Body of pancreas (tissue), 4 donors: ENCODE measurements around the gene NTN5. TPM values are rescaled to one million over a fixed set of nuclear protein-coding genes. Genes with fewer than 3 reads are reported as not detected.

Experiments used
- ATAC-seq: fragments of 150-250 bp; one replicate; pipeline ENCODE4 v1.9.1; 2016
- DNase-seq, 4 donors: peaks; one replicate each; pipeline ENCODE4 v3.0.0-alpha.2; 2019
- H3K27ac ChIP-seq, 4 donors: fragments of 200-600 bp; sonication (generic); 1 replicate in 3 of 4; 2 replicates in 1 of 4; pipeline versions ENCODE4 v1.5.1 to v1.6.1; 2016 to 2019; ENCODE audit warnings: mild to moderate bottlenecking in 1 of 4, mixed read lengths in 1 of 4, moderate library complexity in 1 of 4
- H3K27me3 ChIP-seq, 2 donors: fragments of 200-600 bp; sonication (generic); one replicate each; pipeline ENCODE4 v1.6.0; 2016; ENCODE audit warnings: mild to moderate bottlenecking in 1 of 2
- H3K36me3 ChIP-seq, 2 donors: fragments of 200-600 bp; sonication (generic); replicated peaks in 1 of 2; 2 replicates each; pipeline ENCODE4 v1.5.1; 2016; ENCODE audit warnings: low read depth in 2 of 2; ENCODE audit not compliant: insufficient read depth in 1 of 2
- H3K4me1 ChIP-seq: fragments of 200-600 bp; sonication (generic); one replicate; pipeline ENCODE4 v1.6.0; 2016
- H3K4me3 ChIP-seq, 2 donors: fragments of 200-600 bp; sonication (generic); 1 replicate in 1 of 2; 2 replicates in 1 of 2; pipeline ENCODE4 v1.5.1; 2016 to 2019
- H3K9me3 ChIP-seq, 3 donors: fragments of 200-600 bp; sonication (generic); 1 replicate in 2 of 3; 2 replicates in 1 of 3; pipeline ENCODE4 v1.5.1; 2016
- CTCF ChIP-seq, 7 experiments: fragments of 450-650 bp in 4 of 7; fragments of 200-600 bp in 3 of 7; sonication (generic) in 3 of 7; IDR thresholded peaks; one replicate each; pipeline ENCODE4 v1.5.1; 2016 to 2019; ENCODE audit warnings: antibody characterized with exemption in 7 of 7
- POLR2A ChIP-seq, 3 donors: fragments of 450-650 bp; IDR thresholded peaks; one replicate each; pipeline ENCODE4 v1.6.1; 2016; ENCODE audit warnings: antibody characterized with exemption in 3 of 3, mild to moderate bottlenecking in 2 of 3
- WGBS, 2 donors: methylation state at CpG; one replicate each; pipeline ENCODE4 v1.1.5; 2017; 5-methylcytosine and 5-hydroxymethylcytosine counted together
- intact Hi-C: fragments of 100-400 bp; cut with DNase I; formaldehyde crosslinking; loops from one replicate; pipeline ENCODE4 v1.15.1; 2023
- total RNA-seq, 2 donors: library from RNA; depleted of rRNA; stranded (reverse); fragments of >200 nt; gene quantifications; one replicate each; pipeline ENCODE4 v1.1.0, GENCODE V29; 2016

The NTN5 gene
- total RNA-seq, 2 donors from 2014 or later = not detected

- no peak overlapping the region for H3K4me3 ChIP-seq
- 90 to 92% methylated on average over 6 to 14 of the region's 14 CpGs for WGBS, 2 donors
- intact Hi-C loops = no loop called here
These were observed 60.9 kb downstream of the NTN5 start for GRCh38 chr19:48611872-48612271.

More at GRCh38 chr19:48611872-48612271, 60.9 kb downstream of the NTN5 start:
- Histone ChIP-seq H3K27me3 (no peaks in the 10 kb centered on the region), H3K9me3 (no peaks in the 10 kb centered on the region), H3K4me1 (peaks cover 21% of the 10 kb centered on the region), H3K27ac (no peak overlapping the region), H3K36me3 (peaks cover 12 to 14% of the 10 kb centered on the region in 2 donors)
- ATAC-seq = no peak
- DNase-seq = no peak
- TF ChIP-seq CTCF (IDR thresholded peaks at IDR 0.05) (no peak), POLR2A (IDR thresholded peaks at IDR 0.05) (no peak)

Other genes with a start within 250 kb of the NTN5 start
- 10 to 100 TPM; 11.9 TPM for gene GRWD1, start 227.0 kb downstream of the NTN5 start, total RNA-seq
- gene KCNJ14, start 217.4 kb downstream of the NTN5 start, total RNA-seq = 1 to 10 TPM in 1 of 2 donors, under 1 TPM in 1; 0.66 to 1.6 TPM
- 10 to 100 TPM; 76.1 to 94.2 TPM for gene CYTH2, start 203.6 kb downstream of the NTN5 start, total RNA-seq
- 1 to 10 TPM; 4.2 to 9.6 TPM for gene LMTK3, start 161.2 kb downstream of the NTN5 start, total RNA-seq
- 1 to 10 TPM in 1 of 2 donors, not detected in 1; 1.0 TPM for gene SULT2B1, start 120.8 kb downstream of the NTN5 start, total RNA-seq
- not detected for gene SPACA4, start 66.3 kb downstream of the NTN5 start, total RNA-seq
- gene FAM83E, start 57.9 kb downstream of the NTN5 start, total RNA-seq = 1 to 10 TPM in 1 of 2 donors, under 1 TPM in 1; 0.33 to 4.2 TPM
- 1,000 to 10,000 TPM; 2,402 to 3,112 TPM for gene RPL18, start 53.8 kb downstream of the NTN5 start, total RNA-seq
- gene SPHK2, start 53.5 kb downstream of the NTN5 start, total RNA-seq = 10 to 100 TPM in 1 of 2 donors, 1 to 10 TPM in 1; 8.3 to 37.6 TPM
- gene DBP, start 35.6 kb downstream of the NTN5 start, total RNA-seq = 1 to 10 TPM; 2.0 to 4.9 TPM
- 1 to 10 TPM in 1 of 2 donors, not detected in 1; 2.9 TPM for gene CA11, start 26.8 kb downstream of the NTN5 start, total RNA-seq
- 1 to 10 TPM; 2.0 to 3.4 TPM for gene FUT2, start 23.0 kb upstream of the NTN5 start, total RNA-seq
- gene MAMSTR, start 46.7 kb upstream of the NTN5 start, total RNA-seq = 1 to 10 TPM in 1 of 2 donors, under 1 TPM in 1; 0.26 to 7.3 TPM
- 10 to 100 TPM; 14.5 to 60.0 TPM for gene RASIP1, start 67.6 kb upstream of the NTN5 start, total RNA-seq
- 10 to 100 TPM in 1 of 2 donors, 1 to 10 TPM in 1; 1.6 to 14.5 TPM for gene IZUMO1, start 73.9 kb upstream of the NTN5 start, total RNA-seq
- gene FUT1, start 79.6 kb upstream of the NTN5 start, total RNA-seq = 10 to 100 TPM; 14.8 to 79.1 TPM
- gene FGF21, start 82.5 kb upstream of the NTN5 start, total RNA-seq = not detected
- 10 to 100 TPM; 34.5 to 56.0 TPM for gene BCAT2, start 138.0 kb upstream of the NTN5 start, total RNA-seq
- gene HSD17B14, start 163.5 kb upstream of the NTN5 start, total RNA-seq = 1 to 10 TPM; 2.1 to 3.3 TPM
- 10 to 100 TPM in 1 of 2 donors, 1 to 10 TPM in 1; 6.5 to 21.1 TPM for gene PLEKHA4, start 195.6 kb upstream of the NTN5 start, total RNA-seq
- gene PPP1R15A, start 199.4 kb upstream of the NTN5 start, total RNA-seq = 10 to 100 TPM; 17.9 to 49.4 TPM
- not detected for gene TULP2, start 225.7 kb upstream of the NTN5 start, total RNA-seq
- 100 to 1,000 TPM; 129 to 170 TPM for gene NUCB1, start 227.3 kb upstream of the NTN5 start, total RNA-seq